WI38 (cell line): ENCODE measurements around the gene FXR2.

Experiments
- H3K4me3 ChIP-seq: 2 replicates; pipeline ENCODE4 v1.5.1; 2011; ENCODE audit warnings: low read depth, mild to moderate bottlenecking, control low read depth, low read length
- CTCF ChIP-seq: IDR thresholded peaks from 2 replicates; pipeline ENCODE4 v1.5.1; 2012; ENCODE audit warnings: low read depth, mild to moderate bottlenecking, control low read depth, low read length

Gene FXR2

GRCh38 chr17:7614425-7615264 lies at the start of gene FXR2:
FXR2 (minus strand) TSS chr17:7614897; CDS start chr17:7614532, 365 bp downstream.
- H3K4me3 ChIP-seq, result peak within 1 kb of the TSS; percentile 89
- peak; percentile 60 for TF ChIP-seq CTCF

- H3K4me3 ChIP-seq, result no peak overlapping the region
Observed at GRCh38 chr17:7656958-7657609, 42.4 kb upstream of the FXR2 start.

GRCh38 chr17:7655541-7655840 lies 40.8 kb upstream of the FXR2 start:
- TF ChIP-seq CTCF, result no peak
- no peak overlapping the region for H3K4me3 ChIP-seq

More at GRCh38 chr17:7656958-7657609, 42.4 kb upstream of the FXR2 start:
- no peak for TF ChIP-seq CTCF

GRCh38 chr17:7654832-7655540 lies 40.3 kb upstream of the FXR2 start:
- TF ChIP-seq CTCF, result no peak
- no peak overlapping the region for H3K4me3 ChIP-seq

GRCh38 chr17:7652388-7653356 lies 38.0 kb upstream of the FXR2 start:
- TF ChIP-seq CTCF, result no peak
- no peak overlapping the region for H3K4me3 ChIP-seq

GRCh38 chr17:7651665-7652387 lies 37.1 kb upstream of the FXR2 start:
- no peak overlapping the region for H3K4me3 ChIP-seq

More at GRCh38 chr17:7651665-7652387, 37.1 kb upstream of the FXR2 start:
- TF ChIP-seq CTCF, result no peak
